Esophagus (tissue), 2 donors: ENCODE data around the gene CSNK1G1. TPM values are rescaled to one million over a fixed set of nuclear protein-coding genes. Genes with fewer than 3 reads are reported as not detected.

ENCODE experiments used
- H3K27ac ChIP-seq, 2 donors: one replicate each; pipeline ENCODE4 v1.5.1; 2013; ENCODE audit warnings: low read depth in 2 of 2, mild to moderate bottlenecking in 2 of 2, inconsistent platforms in 1 of 2, low read length in 1 of 2, moderate library complexity in 1 of 2
- H3K27me3 ChIP-seq, 2 donors: one replicate each; pipeline ENCODE4 v1.6.1; 2013; ENCODE audit warnings: low read length in 2 of 2, control low read depth in 1 of 2, mild to moderate bottlenecking in 1 of 2; ENCODE audit not compliant: insufficient read depth in 2 of 2, control insufficient read depth in 1 of 2
- H3K36me3 ChIP-seq, 2 donors: one replicate each; pipeline ENCODE4 v1.6.1; 2013; ENCODE audit warnings: low read length in 1 of 2; ENCODE audit not compliant: control insufficient read depth in 2 of 2, insufficient read depth in 2 of 2
- H3K4me1 ChIP-seq, 2 donors: one replicate each; pipeline ENCODE4 v1.6.1; 2013; ENCODE audit warnings: low read length in 1 of 2; ENCODE audit not compliant: control insufficient read depth in 2 of 2, insufficient read depth in 2 of 2
- H3K4me3 ChIP-seq, 2 donors: one replicate each; pipeline ENCODE4 v1.5.1; 2013; ENCODE audit warnings: low read length in 2 of 2, mild to moderate bottlenecking in 2 of 2, low read depth in 1 of 2, moderate library complexity in 1 of 2
- H3K9me3 ChIP-seq, 2 donors: one replicate each; pipeline ENCODE4 v1.6.1; 2013; ENCODE audit warnings: mild to moderate bottlenecking in 2 of 2, low read depth in 1 of 2, low read length in 1 of 2, moderate library complexity in 1 of 2; ENCODE audit not compliant: control insufficient read depth in 2 of 2, insufficient read depth in 1 of 2
- WGBS, 2 donors: extraction: QIAGEN DNeasy Blood & Tissue Kit; methylation state at CpG; one replicate each; pipeline ENCODE4 v1.1.7; 2013; 5-methylcytosine and 5-hydroxymethylcytosine counted together
- polyA plus RNA-seq, 2 donors: library from polyadenylated mRNA; stranded (reverse); fragments of 200-250 nt; gene quantifications; one replicate each; pipeline ENCODE4 v1.2.3, GENCODE V29; 2013
- donor health status: healthy with polysubstance abuse.
- donor health status: Bipolar disorder and iron deficiency.

The CSNK1G1 gene
- polyA plus RNA-seq, 2 donors = 3.8 to 4.6 TPM

- Histone ChIP-seq H3K36me3 (peaks cover 0 to 2% of the 10 kb centered on the region in 2 donors), H3K27me3 (no peaks in the 10 kb centered on the region), H3K4me3 (no peak overlapping the region), H3K9me3 (no peaks in the 10 kb centered on the region), H3K27ac (no peak overlapping the region), H3K4me1 (no peaks in the 10 kb centered on the region)
- 92 to 93% methylated on average over 6 of the region's 6 CpGs for WGBS, 2 donors
Measured at GRCh38 chr15:64193971-64194370, 162.0 kb downstream of the CSNK1G1 start.

- Histone ChIP-seq H3K27ac (no peak overlapping the region), H3K27me3 (no peaks in the 10 kb centered on the region), H3K9me3 (no peaks in the 10 kb centered on the region), H3K36me3 (peaks cover 0 to 4% of the 10 kb centered on the region in 2 donors), H3K4me1 (peaks cover 0 to 2% of the 10 kb centered on the region in 2 donors), H3K4me3 (no peak overlapping the region)
- 94 to 96% methylated on average over 5 of the region's 5 CpGs for WGBS, 2 donors
Measured at GRCh38 chr15:64191971-64192830, 163.8 kb downstream of the CSNK1G1 start.

GRCh38 chr15:64187396-64188191, 168.4 kb downstream of the CSNK1G1 start:
- Histone ChIP-seq H3K9me3 (no peaks in the 10 kb centered on the region), H3K4me3 (no peak overlapping the region), H3K4me1 (peaks cover 0 to 2% of the 10 kb centered on the region in 2 donors), H3K27ac (no peak overlapping the region), H3K27me3 (no peaks in the 10 kb centered on the region), H3K36me3 (peaks cover 0 to 2% of the 10 kb centered on the region in 2 donors)
- WGBS, 2 donors = 67 to 69% methylated on average over 2 of the region's 2 CpGs

GRCh38 chr15:64185146-64185911, 170.6 kb downstream of the CSNK1G1 start:
- Histone ChIP-seq H3K36me3 (peaks cover 0 to 3% of the 10 kb centered on the region in 2 donors), H3K4me3 (no peak overlapping the region), H3K27ac (no peak overlapping the region), H3K9me3 (no peaks in the 10 kb centered on the region), H3K4me1 (peaks cover 0 to 2% of the 10 kb centered on the region in 2 donors), H3K27me3 (no peaks in the 10 kb centered on the region)
- 92 to 93% methylated on average over 9 of the region's 9 CpGs for WGBS, 2 donors

- Histone ChIP-seq H3K4me3 (no peak overlapping the region), H3K4me1 (no peaks in the 10 kb centered on the region), H3K36me3 (peaks cover 6 to 8% of the 10 kb centered on the region in 2 donors), H3K9me3 (no peaks in the 10 kb centered on the region), H3K27me3 (no peaks in the 10 kb centered on the region), H3K27ac (no peak overlapping the region)
- WGBS, 2 donors = 89 to 90% methylated on average over 4 of the region's 4 CpGs
Measured at GRCh38 chr15:64182859-64183370, 173.1 kb downstream of the CSNK1G1 start.

GRCh38 chr15:64180235-64180824, 175.6 kb downstream of the CSNK1G1 start:
- no peaks in the 10 kb centered on the region for H3K9me3 ChIP-seq
- peaks cover 8 to 9% of the 10 kb centered on the region in 2 donors for H3K36me3 ChIP-seq
- H3K4me3 ChIP-seq = no peak overlapping the region
- H3K27ac ChIP-seq = no peak overlapping the region
- 74% methylated on average over 8 of the region's 8 CpGs for WGBS, 2 donors
- H3K4me1 ChIP-seq = no peaks in the 10 kb centered on the region
- H3K27me3 ChIP-seq = no peaks in the 10 kb centered on the region

GRCh38 chr15:64166102-64166890, 189.7 kb downstream of the CSNK1G1 start:
- H3K36me3 ChIP-seq = peaks cover 0 to 2% of the 10 kb centered on the region in 2 donors
- no peaks in the 10 kb centered on the region for H3K9me3 ChIP-seq
- no peaks in the 10 kb centered on the region for H3K27me3 ChIP-seq
- H3K4me1 ChIP-seq = peaks cover 3 to 4% of the 10 kb centered on the region in 2 donors
- no peak overlapping the region for H3K4me3 ChIP-seq
- no peak overlapping the region for H3K27ac ChIP-seq
- WGBS, 2 donors = 87 to 88% methylated on average over 5 of the region's 5 CpGs

GRCh38 chr15:64164436-64164835, 191.5 kb downstream of the CSNK1G1 start:
- 83 to 86% methylated on average over 4 of the region's 4 CpGs for WGBS, 2 donors
- no peaks in the 10 kb centered on the region for H3K9me3 ChIP-seq
- H3K4me1 ChIP-seq = peaks cover 4 to 5% of the 10 kb centered on the region in 2 donors
- H3K27me3 ChIP-seq = no peaks in the 10 kb centered on the region
- H3K27ac ChIP-seq = peak overlapping the region in 1 of 2 donors; percentile 7
- H3K36me3 ChIP-seq = peaks cover 6 to 8% of the 10 kb centered on the region in 2 donors
- H3K4me3 ChIP-seq = no peak overlapping the region
